ENCODE measurements around the gene ADAMTSL2.

ADAMTSL2 gene

DNA sequence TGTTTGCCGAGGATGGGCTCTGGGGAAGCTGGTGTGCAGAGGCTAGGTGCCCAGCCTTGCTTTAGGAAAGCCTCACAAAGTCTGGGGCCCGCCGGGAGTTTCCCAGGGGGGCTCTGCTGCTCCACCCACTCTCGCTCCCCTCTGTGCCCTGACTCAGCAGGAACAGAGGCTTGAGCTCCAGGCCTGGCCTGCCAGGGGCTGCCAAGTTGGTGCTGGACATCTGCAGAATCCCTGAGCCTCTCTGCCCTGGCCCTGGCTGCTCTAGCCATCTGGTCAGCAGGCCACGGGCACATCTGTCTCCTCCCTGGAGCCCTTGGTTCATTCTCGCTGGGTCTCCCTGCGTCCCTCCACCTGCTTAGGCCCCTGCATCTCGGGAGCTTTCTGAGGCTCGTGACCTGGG lies 647 bp upstream of the ADAMTSL2 start:
- DNase-seq (ENCODE audit: low read depth, low spot score): no peak

DNA sequence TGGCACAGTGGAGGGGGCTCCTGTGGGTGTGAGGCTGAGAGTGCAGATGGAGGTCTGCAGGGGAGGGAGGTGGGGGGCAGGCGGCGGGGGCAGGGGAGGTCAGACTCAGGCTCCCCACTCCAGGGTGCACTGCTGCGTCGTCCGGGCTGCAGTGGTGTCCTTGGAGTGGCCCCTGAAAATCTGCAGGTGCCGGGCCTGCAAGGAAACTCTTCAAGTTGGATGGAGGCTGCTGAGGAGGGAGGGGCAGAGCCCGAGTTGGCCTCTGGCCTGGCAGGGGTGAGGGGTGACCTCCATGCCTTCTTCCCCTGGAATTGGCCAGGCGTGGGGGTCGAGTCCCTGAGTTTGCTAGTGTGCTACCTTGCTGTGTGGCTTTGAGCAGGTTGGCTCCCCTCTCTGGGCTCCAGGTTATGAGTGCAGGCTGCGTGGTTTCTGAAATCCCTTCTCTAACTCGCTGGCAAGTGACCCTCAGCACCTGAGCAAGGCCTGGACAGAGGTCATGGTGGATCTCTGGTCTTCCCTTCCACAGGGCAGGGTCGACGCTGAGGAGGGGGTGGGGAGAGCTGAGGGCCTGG lies 888 bp downstream of the ADAMTSL2 start:
- DNase-seq (ENCODE audit: low read depth, low spot score): no peak

DNA sequence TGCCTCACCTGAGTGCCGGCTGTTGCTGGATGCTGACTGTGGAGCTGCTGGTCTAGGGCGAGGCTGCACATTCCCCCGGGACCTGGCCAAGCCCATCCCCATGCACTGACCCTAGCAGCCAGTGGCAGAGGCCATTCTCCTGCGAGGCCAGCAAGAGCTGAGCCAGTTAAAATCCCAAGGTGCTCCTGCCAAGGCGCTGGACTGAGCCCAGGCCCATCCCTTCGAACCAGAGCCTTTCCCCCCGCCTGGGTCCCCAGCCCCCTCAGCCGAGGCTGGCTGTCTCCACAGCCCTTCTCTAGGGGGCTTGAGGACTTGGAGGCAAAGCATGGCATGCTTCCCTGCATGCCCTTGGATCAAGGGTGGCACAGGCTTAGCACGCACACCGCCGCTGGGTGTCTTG lies 1.6 kb downstream of the ADAMTSL2 start:
- DNase-seq (ENCODE audit: low read depth, low spot score): no peak

DNA sequence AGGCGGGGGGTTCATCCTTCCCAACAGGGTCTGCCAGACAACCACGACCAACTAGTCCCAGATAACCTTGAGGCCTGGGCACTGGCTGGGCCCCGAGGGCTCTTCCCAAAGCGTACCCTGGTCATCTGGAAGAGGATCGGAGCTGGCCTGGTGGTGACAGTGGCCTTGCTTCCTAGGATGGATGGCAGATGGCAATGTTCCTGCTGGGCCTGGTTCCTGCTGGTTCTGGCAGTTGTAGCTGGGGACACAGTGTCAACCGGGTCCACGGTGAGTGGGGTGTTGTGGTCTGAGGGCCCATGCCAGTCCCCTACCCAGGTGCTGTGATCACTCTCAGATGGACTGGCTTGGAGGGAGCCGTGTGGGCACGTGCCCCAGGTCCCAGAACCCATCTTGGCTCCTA lies 2.0 kb downstream of the ADAMTSL2 start:
- DNase-seq (ENCODE audit: low read depth, low spot score): no peak

DNA sequence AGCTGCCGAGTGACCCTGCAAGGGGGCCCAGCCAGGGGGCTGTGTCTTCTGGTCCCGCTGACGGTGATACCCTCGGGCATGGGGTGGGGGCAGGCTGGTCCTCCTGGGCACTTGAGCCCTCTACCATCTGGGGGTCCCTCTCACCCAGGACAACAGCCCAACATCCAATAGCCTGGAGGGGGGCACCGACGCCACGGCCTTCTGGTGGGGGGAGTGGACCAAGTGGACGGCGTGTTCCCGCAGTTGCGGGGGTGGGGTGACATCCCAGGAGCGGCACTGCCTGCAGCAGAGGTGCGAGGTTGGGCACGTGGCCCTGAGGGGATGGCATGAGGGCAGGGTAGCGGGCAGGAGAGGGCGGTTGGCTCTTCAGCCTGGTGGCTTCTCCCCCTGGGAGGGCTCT lies 2.8 kb downstream of the ADAMTSL2 start:
- no peak for DNase-seq (ENCODE audit: low read depth, low spot score)

DNA sequence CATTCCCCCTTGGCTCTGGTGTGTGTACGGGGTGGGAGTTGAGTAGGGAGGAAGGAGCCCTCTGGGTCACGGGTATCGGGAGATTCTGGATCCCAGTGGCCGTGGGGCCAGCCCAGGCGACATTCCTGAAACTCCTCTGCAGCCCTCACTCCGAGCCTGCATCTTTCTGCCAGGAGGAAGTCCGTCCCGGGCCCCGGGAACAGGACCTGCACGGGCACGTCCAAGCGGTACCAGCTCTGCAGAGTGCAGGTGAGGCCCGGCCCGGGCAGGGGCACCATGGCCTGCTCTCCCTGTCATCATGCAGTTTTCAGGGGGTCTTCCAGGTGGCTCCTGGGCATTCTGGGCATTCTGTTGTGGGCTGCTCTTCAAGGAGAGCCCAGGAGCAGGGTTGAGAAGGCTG lies 3.7 kb downstream of the ADAMTSL2 start:
- DNase-seq (ENCODE audit: low read depth, low spot score): no peak

DNA sequence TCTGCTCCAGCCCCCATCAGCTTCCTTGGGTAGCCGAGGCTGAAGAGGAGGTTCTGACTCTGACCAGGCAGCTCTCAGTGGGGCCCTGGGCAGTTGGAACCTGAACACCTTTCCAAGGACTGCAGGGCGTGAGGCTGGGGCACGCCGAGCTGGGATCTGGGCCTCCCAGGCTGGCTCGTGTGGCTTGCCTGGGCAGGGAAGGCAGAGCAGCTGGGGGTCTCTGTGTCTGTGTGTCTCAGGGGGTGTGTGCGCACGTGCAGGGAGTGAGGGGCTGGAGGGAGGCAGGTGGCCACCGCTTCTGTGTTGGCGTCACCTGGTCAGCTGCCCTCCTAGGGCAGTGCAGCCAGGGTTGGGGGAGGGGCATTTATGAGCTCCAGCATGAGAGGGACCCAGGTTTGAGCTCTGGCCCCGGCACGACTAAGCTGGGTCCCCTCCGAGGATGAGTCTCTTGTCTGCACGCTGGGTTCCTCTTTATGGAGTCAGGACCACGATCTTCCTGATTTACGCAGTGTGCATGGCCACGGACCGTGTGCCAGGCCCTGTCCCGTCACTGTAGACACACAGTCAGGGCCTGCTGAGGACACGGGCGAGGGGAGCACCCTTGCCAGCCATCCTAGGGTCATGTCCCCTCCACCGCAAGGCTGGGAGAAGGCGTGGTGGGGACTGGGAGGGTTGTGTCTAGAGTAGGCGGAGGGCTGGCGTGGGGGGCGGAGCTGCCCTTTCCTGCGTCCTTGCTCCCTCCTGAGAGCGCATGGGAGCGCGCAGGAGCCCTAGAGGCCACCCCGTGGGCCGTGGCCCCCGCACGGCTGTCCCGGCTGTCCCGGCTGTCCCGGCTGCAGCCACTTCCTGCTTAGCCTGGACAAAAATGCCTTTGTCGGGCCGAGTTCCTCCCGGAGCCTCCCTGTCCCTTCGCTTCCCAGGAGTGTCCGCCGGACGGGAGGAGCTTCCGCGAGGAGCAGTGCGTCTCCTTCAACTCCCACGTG lies 4.6 kb downstream of the ADAMTSL2 start:
- DNase-seq (ENCODE audit: low read depth, low spot score): no peak

DNA sequence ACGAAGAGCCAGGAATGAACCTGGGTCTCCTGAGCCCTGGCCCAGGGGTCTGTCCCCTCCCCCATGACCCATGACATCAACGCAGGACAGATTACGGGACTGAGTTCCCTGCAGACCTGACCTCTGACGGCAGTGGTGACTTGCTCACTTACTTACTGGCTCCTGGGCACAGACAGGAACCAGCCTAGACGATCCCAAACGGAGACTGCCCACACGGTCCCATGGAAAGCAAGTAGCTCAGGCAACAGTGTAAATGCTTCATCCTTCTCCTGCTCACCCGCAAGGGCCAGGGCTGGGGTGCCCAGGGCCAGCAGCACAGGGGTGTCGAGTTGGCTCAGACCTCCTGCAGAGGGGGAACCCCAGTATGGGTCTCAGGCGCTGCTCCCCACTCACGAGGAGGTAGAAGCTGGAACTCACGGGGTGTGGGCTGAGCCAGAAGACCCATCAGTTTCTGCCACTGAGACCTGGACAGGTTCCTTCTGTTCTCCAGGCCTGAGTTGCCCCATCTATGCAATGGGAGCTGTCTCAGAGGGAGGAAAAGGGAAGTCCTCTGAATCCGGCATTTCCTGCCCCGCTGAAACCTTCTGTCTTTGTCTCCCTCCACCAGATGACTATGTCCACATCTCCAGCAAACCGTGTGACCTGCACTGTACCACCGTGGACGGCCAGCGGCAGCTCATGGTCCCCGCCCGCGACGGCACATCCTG lies 5.6 kb downstream of the ADAMTSL2 start:
- no peak for DNase-seq (ENCODE audit: low read depth, low spot score)

DNA sequence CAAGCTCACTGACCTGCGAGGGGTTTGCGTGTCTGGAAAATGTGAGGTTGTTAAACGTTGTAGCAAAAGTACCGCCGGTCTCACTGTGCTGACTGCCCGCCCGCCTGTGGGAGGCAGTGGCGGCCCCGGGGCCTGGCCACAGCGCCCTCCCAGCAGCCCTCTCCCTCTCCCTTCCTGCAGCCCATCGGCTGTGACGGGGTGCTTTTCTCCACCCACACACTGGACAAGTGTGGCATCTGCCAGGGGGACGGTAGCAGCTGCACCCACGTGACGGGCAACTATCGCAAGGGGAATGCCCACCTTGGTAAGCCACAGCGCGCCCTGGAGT lies 6.2 kb downstream of the ADAMTSL2 start:
- DNase-seq (ENCODE audit: low read depth, low spot score): no peak

DNA sequence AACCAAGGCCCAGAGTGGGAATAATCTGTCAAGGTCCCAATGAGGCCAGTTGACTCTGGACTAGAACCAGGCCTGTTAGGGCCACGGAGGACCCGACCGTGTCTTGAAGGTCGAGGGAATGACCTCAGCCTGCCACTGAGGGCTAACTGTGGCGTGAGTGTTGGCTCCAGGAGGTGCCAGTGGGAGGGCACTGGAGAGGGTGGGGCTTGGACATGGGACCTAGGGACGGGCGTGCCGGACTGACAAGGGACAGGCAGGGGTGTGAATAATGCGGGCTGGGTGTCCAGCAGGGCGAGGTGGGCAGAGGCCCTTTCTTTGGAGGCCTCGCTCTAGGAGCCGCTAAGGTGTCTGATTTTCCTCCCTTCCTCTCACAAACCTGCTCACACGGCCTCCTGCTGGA lies 7.5 kb downstream of the ADAMTSL2 start:
- DNase-seq (ENCODE audit: low read depth, low spot score): no peak

DNA sequence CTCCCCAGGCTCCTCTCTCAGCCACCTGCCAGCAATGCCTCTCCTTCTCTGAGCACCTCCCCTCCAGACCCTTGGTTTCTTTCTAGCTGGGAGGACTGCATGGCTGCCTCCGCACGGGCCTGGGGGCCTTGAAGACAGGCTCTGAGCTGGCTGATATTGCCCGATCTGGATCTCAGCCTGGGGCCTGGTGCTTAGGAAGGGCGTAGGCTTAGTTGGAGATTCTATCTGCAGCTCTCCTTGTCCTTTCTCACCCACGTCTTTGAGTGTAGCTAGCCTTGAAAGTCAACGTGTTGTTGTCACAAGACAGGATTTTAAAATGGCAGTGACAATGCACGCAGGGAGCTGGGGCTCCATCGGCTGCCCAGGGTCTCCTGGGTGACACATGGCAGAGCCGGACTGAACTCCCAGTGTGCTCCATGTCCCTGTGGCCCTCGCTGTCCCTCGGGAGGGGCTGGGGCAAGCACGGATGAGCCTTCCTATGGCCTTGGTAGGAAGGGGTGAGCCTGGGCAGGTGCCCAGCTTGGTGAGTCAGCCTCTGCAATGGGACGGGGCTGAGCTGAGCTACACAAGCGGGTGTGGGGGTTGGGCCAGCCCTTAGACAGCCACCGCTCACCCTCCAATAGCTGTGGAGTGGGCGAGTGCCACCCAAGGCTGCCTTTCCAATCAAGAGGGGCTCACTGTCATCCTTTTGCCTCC lies 9.4 kb downstream of the ADAMTSL2 start:
- DNase-seq (ENCODE audit: low read depth, low spot score): no peak

DNA sequence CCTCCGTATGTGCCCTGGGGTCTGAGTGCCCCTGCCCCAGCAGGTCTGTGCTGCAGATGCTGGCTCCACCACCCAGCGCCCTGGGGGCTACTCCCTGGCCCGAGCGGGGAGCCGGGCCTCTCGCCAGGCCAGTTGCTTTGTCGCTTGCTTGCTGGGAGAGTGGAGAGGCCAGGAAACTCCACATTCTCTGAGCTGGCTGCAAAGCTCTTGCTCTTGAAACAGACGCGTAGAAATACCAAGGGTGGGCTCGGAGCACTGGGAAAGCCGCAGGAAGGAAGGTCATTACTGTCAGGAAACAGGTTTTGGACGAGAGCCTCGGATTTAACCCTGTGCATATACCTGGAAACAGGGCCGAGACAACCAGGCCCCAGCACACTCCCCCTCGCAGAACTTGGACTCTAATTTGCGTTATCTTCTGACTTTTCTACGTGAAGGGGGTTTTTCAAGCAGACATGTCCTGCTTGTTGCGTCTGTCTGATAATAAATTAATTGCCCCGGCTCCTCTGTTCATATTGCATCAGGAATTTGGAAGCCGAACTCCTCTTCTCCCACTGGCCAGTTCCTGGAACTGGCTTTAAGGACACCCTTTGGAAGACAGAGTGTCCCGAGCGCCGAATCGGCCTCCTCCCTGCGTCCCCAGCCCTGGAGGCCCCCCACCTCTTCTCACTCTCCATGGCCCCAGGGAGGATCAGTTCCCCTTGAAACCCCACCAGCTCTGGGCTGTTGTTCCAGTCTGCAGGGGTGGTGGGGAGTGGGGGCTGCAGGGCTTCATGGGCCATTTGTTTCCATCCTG lies 11.2 kb downstream of the ADAMTSL2 start:
- DNase-seq (ENCODE audit: low read depth, low spot score): no peak

DNA sequence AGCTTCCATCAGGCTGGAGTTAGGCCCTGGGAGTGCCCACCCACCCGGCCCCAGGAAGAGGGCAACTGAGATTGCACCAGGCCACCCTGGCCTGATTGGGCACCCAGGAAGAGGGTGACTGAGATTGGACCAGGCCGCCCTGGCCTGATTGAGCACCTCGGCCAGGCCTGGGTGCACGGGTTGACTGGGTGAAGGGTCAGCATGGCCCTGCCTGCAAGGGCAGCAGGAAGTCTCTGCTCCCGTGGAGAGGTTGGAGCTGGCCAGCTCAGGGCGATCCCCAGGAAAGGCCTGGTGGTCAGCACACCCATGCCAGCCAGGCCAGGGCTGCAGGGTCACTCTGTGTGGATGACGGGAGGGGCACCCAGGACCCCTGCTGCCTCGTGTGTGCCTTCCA lies 11.8 kb downstream of the ADAMTSL2 start:
- DNase-seq (ENCODE audit: low read depth, low spot score): no peak

DNA sequence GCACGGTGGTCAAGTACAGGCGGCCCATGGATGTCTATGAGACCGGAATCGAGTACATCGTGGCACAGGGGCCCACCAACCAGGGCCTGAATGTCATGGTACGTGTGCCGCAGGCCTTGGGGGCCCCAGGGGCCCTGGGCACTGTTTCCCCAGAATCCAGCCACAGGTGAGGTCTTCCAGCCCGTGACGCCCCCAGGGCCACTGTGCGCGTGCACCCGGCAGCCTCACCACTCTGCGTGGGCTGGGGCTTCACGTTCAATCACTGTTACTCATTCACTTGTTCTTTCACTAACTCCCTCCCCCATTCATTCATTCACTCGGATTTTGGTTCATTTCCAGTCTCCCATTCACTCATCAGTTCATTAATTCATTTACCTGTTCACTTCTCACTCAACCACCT lies 12.6 kb downstream of the ADAMTSL2 start:
- no peak for DNase-seq (ENCODE audit: low read depth, low spot score)

DNA sequence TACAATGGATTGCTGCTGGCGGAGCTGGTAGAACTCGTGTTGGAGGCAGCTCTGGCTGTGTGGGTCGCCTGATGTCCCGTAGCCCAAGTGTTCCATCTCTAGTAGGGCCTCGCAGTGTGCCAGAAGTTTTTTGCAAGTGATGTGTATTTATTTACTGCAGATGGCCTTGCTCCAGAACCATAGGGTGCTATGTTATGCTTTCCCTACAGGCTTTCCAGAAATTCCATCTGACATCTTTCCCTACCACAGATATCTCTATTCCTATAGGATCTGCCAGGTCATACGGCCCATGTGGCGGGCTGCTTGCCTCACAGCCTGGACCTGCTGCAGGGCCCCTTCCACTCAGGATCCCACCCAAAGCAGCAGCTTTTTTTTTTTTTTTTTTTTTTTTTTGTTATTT lies 16.9 kb downstream of the ADAMTSL2 start:
- DNase-seq (ENCODE audit: low read depth, low spot score): no peak

DNA sequence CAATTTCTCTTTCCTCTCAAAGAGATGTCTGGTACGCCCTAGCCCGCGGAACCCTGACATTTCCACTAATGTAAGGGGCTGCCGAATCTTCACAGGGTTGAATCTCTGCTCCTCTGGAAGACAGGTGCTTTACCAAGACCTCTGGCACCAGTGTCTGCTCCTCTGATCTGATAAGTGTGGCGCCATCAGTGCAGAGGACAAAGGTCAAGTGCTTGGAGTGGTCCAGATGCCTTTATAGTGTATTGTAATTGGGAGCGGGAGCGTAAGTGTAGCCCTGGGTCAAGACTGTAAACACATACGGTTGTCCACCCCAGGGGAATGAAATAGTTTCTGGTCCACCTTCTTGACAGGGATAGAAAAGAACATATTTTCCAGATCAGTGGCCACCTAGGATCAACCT lies 17.7 kb downstream of the ADAMTSL2 start:
- no peak for DNase-seq (ENCODE audit: low read depth, low spot score)

DNA sequence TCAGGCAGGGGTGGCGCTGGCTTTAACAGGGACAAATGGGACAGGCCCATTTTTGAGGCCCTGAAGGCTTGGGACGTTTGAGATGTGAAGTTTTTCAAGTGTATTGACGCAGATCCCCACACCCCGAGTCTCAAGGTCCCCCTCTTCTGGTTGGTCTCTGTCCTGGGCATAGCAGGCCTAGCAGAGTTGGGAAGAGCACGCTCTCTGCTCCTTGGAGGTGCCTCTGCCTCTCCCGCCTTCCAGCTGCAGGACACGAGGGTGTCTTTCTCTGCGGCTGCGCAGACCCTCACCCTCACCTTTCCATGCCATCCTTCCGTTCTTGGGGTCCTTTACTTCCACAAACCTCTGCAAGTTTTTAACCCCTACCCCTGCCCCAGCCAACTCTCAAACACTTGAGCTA lies 18.6 kb downstream of the ADAMTSL2 start:
- no peak for DNase-seq (ENCODE audit: low read depth, low spot score)

DNA sequence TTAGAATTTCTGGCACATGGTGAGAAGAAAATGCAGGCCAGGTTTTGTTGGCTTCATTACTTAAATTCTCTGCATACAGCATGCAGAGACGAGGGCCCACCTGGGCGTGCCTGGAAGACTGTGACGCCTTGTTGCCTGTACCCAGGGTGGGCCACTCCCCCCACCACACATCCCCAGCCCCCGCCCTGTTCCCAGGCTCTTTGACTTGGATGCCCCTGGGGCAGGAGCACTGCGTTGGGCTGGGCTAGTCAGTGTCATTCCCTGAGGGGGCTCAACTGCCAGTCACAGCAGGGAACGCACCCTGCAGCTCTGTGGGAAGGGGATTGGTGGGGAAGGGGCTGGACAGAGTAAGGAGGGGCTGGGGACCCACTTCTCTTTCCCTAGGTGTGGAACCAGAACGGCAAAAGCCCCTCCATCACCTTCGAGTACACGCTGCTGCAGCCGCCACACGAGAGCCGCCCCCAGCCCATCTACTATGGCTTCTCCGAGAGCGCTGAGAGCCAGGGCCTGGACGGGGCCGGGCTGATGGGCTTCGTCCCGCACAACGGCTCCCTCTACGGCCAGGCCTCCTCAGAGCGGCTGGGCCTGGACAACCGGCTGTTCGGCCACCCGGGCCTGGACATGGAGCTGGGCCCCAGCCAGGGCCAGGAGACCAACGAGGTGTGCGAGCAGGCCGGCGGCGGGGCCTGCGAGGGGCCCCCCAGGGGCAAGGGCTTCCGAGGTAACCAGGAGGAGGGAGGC lies 19.6 kb downstream of the ADAMTSL2 start:
- no peak for DNase-seq (ENCODE audit: low read depth, low spot score)

DNA sequence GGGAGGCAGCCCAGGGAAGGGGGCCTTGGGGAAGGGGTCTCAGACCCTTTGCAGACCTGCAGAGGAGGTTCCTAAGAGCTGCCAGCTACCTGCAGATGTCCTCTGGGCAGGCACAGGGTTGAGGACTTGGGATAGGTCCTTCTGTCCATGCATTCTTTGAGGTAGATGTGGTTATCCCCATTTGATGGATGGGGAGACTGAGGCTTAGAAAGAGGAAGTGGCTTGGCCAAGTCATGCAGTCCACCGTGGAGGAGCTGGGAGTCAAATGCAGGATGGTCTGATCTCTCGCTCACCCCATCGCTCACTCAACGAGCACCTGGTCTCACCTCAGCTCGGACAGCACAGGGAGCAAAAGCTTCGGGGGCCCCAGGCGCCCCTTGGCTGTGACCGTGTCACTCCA lies 20.2 kb downstream of the ADAMTSL2 start:
- DNase-seq (ENCODE audit: low read depth, low spot score): no peak

DNA sequence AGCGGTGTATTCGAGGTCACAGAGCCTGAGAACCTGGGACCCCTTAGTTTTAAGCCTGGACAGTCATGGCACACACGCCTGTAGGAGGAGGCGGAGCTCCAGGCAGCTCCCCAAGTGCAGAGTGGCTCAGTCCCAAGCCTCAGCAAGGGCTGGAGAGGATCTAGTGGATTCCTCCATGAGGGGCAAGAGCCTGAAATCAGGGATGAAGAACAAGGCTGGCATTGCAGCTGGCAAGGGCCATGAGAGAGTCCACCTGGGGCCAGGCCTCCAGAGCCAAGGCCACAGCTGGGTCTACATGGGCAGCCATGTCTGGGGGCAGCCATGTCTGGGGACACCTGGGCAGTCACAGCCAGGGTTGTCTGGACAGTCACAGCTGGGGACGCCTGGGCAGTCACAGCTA lies 21.9 kb downstream of the ADAMTSL2 start:
- DNase-seq (ENCODE audit: low read depth, low spot score): no peak

DNA sequence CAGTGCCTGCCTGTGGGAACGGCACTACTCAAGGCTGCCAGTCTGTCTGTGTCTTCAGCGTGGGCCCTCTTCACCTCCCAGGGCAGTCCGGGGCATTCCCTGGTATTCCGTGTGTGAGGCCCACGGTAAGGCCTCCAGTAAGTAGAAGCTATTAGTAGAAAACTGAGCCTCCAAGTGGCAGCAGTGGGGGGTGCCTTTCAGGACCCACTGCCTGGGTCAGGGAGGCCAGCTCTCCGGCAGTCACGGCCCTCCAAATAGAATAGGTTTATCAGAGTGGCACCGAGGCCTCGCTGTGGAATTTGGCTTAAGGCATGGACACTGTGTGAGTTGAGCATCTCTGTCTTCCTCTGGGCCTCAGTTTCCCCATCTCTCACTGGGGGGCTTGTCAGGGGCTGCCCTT lies 23.1 kb downstream of the ADAMTSL2 start:
- no peak for DNase-seq (ENCODE audit: low read depth, low spot score)
